Measurements from ENCODE around the gene PHC2.

PHC2 gene

GRCh38 chr1:33420870-33421775, 9.8 kb downstream of the PHC2 start:
- DNase-seq (ENCODE audit: low read depth), result no peak

- no peak for DNase-seq (ENCODE audit: low read depth)
Measured at GRCh38 chr1:33418811-33419210, 12.1 kb downstream of the PHC2 start.

- DNase-seq (ENCODE audit: low read depth), result no peak
Measured at GRCh38 chr1:33414879-33415278, 16.0 kb downstream of the PHC2 start.

- no peak for DNase-seq (ENCODE audit: low read depth)
Measured at GRCh38 chr1:33410091-33410701, 20.7 kb downstream of the PHC2 start.

GRCh38 chr1:33408093-33408436, 22.8 kb downstream of the PHC2 start:
- no peak for DNase-seq (ENCODE audit: low read depth)

- no peak for DNase-seq (ENCODE audit: low read depth)
Measured at GRCh38 chr1:33407352-33408092, 23.4 kb downstream of the PHC2 start.

GRCh38 chr1:33402206-33402605, 28.7 kb downstream of the PHC2 start:
- no peak for DNase-seq (ENCODE audit: low read depth)

- DNase-seq (ENCODE audit: low read depth), result no peak
Measured at GRCh38 chr1:33401471-33401870, 29.4 kb downstream of the PHC2 start.

- DNase-seq (ENCODE audit: low read depth), result no peak
Measured at GRCh38 chr1:33400153-33400911, 30.6 kb downstream of the PHC2 start.

- DNase-seq (ENCODE audit: low read depth), result no peak
Measured at GRCh38 chr1:33399375-33399774, 31.5 kb downstream of the PHC2 start.

- DNase-seq (ENCODE audit: low read depth), result no peak
Measured at GRCh38 chr1:33397994-33398393, 32.9 kb downstream of the PHC2 start.

GRCh38 chr1:33397125-33397506, 33.8 kb downstream of the PHC2 start:
- DNase-seq (ENCODE audit: low read depth), result no peak

- no peak for DNase-seq (ENCODE audit: low read depth)
Measured at GRCh38 chr1:33396188-33397124, 34.4 kb downstream of the PHC2 start.

GRCh38 chr1:33394770-33395169, 36.1 kb downstream of the PHC2 start:
- DNase-seq (ENCODE audit: low read depth), result no peak

GRCh38 chr1:33393991-33394390, 36.9 kb downstream of the PHC2 start:
- DNase-seq (ENCODE audit: low read depth), result no peak

GRCh38 chr1:33393524-33393923, 37.4 kb downstream of the PHC2 start:
- DNase-seq (ENCODE audit: low read depth), result no peak

GRCh38 chr1:33392639-33393038, 38.3 kb downstream of the PHC2 start:
- DNase-seq (ENCODE audit: low read depth), result no peak

- DNase-seq (ENCODE audit: low read depth), result no peak
Measured at GRCh38 chr1:33392206-33392605, 38.7 kb downstream of the PHC2 start.

- DNase-seq (ENCODE audit: low read depth), result no peak
Measured at GRCh38 chr1:33391343-33392078, 39.4 kb downstream of the PHC2 start.

- no peak for DNase-seq (ENCODE audit: low read depth)
Measured at GRCh38 chr1:33390542-33390941, 40.4 kb downstream of the PHC2 start.
